Right forelimb (tissue), 1 donor: ENCODE data around the gene CD200.
"Not testable (repeated sequence)": the region's sequence is repeated elsewhere in the genome, so short reads cannot be mapped to it uniquely, and the experiment has no call there.

ENCODE experiments used
- DNase-seq: peaks from one replicate; pipeline ENCODE4 v3.0.0-alpha.2; 2018

Gene CD200

DNA sequence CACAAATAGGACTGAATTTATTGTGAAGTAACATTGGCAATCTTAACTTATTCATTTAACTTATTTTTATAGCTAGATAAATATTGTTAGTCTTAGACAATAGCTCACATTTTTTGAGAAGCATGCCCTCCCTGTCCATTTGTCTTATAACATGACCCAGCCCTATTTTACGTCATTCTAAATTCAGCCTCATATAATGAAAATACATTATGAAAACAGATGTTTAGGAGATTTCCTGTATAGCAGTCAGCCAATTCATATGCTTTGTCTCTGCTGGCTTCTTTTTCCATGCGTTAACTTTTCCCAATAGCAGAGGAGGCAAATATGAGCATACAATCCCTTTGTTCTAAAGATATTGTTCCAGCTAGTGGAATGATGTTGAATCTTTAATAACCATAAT is 29.3 kb downstream of the CD200 start:
- no peak for DNase-seq

GRCh38 chr3:112364291-112364690 is 31.3 kb downstream of the CD200 start:
- no peak for DNase-seq

- no peak for DNase-seq
Observed at GRCh38 chr3:112365035-112365434, 32.1 kb downstream of the CD200 start.

DNA sequence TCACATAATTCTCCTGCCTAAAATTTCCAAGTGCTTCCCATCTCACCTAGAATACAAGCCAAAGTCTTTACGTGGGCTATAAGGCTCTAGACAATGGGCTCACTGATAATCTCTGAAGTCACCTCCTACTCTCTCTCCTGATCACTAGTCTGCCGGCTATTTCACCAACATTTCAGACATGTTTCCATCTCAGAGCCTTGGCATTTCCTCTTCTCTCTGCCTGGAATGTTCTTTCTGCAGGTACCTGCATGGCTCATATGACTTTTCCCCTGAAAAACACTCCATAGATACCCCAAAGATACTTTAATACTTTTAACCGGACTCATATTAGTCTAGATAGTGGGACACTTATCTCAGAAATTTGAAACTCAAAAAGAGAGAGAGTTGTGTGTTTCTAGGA is 32.7 kb downstream of the CD200 start:
- no peak for DNase-seq

DNA sequence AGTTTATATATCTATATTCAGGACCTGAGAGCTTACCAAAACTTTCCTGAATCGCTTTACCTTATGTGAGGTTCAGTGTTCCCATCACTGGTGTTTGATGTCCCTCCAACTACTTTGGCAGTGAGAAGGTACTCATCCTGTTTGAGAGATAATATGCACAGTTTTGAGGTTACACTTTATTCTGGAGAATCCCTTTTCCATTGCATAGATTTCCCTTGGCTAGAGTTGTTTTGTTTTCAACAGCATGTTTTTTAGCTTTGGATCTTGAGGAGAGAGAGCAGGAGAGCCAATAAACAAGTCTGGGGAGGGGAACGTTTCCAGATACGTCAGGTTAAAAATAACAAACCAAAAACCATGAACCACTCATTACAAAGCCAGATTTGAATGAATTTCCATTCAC is 33.6 kb downstream of the CD200 start:
- DNase-seq, result no peak

DNA sequence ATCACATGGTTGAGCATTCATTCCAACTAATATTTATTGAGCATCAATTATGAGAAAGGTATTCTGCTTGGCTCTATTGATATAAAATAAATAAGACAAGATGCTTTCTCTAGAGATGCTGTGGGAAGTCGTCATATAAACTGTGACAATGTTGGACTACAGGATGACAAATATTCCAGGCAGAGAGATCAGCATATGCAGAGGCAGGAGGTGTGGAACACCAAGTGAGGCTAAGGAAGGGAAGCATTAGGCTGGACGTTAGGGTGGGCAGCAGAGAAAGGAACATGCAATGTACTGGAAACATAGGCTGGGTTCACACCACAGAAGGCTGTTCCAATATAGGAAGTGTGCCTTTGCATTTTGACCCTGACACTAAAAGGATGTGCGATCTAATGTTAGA is 38.6 kb downstream of the CD200 start:
- no peak for DNase-seq

DNA sequence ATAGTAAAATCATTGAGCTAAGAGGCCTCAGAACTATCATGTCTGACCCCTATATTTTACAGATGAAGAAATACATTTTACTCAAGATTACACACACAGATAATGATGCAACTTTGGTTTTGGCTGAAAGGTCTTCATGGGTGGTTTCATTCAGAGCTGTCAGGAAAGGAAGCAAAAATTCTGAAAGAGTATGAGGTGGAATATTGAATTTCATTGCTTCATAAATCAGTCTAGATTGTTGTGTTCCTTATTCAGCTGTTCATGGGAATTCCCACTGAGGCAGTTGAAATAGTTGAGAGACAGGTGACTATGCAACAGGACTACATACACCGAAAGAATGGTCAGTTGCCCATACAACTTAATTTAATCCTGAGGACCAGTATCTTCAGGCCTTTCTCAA is 39.4 kb downstream of the CD200 start:
- no peak for DNase-seq

GRCh38 chr3:112373476-112373875 is 40.5 kb downstream of the CD200 start:
- no peak for DNase-seq

- DNase-seq, result no peak
Observed at GRCh38 chr3:112373924-112374323, 41.0 kb downstream of the CD200 start.

DNA sequence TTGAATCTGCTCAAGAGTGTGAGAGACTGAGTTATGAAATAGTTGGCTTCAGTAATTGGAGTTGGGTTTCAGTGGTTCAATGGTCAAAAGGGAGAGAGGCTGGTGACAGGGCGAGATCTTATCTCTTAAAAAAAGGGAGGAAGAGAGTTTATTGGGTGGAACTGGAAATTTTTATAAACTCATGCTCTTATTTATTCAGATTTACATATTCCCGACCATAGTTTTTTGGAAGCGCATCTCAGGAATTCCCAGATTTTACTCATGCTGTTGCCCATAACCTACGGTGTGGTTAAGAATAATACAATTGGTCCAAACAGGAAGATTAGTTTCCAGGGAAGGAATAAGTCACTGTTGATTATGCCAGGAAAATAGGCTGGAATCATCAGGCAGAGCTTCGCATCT is 41.4 kb downstream of the CD200 start:
- no peak for DNase-seq

DNA sequence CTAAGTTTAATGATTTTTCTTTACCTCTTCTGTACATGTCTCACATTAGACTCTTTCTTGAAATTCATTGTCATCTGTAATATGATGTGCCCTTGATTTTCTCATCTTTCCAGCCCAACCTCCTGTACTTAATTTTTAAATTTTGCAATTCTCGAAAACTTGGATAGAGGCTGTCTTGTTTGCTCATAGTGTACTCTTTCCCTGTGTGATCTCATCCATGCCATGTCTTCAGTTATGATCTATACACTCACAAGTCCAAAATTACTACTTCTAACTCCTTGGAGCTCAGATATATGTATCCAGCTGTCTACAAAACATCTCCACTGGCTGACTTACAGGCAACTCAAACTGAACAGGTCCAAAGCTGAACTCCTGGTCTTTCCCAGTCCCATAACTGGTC is 42.2 kb downstream of the CD200 start:
- no peak for DNase-seq

DNA sequence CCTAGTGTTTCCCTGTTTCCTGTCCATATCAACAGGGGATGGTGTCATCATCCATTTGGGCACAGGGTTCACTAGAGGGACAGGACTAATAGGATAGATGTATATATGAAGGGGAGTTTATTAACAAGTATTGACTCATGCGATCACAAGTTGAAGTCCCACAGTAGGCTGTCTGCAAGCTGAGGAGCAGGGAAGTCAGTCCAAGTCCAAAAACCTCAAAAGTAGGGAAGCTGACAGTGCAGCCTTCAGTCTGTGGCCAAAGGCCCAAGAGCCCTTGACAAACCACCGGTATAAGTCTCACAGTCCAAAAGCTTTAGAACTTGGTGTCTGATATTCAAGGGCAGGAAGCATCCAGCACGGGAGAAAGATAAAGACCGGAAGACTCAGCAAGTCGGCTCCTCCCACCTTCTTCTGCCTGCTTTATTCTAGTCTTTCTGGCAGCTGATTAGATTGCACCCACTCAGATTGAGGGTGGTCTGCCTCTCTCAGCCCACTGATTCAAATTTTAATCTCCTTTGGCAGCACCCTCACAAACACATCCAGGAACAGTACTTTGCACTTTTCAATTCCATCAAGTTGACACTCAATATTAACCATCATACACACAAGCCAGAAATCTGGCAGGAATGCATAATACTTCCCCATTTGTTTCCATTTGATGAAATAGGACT is 43.4 kb downstream of the CD200 start:
- DNase-seq, result no peak

DNA sequence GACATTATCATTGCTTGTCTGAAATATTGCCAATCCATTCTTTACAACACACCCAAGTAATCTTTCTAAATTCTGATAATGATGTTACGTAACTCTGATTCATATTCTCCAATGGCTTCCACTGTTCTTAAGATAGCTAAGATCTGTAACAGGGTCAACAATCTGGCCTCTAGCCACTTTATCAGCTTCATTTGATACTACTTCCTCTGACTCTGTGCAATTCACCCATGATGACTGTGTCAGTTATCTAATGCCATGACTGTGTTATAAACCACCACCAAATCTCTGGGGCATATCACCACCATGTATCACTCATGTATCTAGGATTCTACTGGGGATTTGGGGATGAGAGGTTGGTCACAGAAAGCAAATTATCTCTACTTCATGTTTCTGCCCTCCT is 44.0 kb downstream of the CD200 start:
- DNase-seq, result no peak

GRCh38 chr3:112377568-112378071 is 44.7 kb downstream of the CD200 start:
- no peak for DNase-seq

DNA sequence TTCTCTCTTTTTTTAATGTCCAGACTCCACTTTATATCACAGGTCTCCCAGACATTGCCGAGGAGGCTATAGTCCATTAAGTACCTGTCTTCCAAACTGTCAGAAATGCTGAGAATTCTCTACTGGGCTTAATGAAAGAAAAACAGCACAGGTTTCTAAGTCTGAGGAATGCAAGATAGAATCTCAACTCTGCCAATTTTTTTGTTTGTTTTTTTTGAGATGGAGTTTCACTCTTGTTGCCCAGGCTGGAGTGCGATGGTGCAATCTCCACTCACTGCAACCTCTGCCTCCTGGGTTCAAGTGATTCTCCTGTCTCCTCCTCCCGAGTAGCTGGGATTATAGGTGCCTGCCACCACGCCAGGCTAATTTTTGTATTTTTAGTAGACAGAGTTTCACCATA is 45.4 kb downstream of the CD200 start:
- not testable (repeated sequence) for DNase-seq

- DNase-seq, result no peak
Observed at GRCh38 chr3:112379020-112379690, 46.2 kb downstream of the CD200 start.

- DNase-seq, result no peak
Observed at GRCh38 chr3:112381673-112382542, 49.0 kb downstream of the CD200 start.

DNA sequence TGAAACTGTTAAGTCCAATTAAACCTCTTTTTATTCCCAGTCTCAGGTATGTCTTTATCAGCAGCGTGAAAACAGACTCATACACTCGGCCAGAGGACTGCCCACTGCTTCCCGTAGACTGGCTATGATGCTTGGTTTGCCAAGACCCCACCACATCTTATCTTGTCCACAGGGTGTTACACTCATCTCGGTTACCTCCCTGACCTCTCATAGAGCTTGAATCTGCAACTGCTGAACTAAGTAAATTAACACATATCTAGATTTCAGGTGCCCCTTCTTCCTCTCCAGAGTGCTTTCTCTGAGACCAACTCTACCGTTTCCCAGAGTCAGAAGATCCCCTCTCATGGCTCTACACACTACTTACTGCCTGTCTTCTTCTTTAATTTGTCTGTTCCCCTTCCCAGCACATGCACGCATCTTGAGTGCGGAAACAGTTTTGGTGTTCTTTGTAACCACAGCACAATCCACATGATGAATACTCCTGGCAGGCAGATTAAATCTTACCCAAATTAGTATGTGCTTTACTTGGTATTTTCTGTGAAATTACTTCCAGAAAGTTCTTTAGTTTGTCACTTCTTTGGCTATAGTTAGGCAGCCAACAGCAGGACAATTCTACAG is 49.7 kb downstream of the CD200 start:
- no peak for DNase-seq

- DNase-seq, result no peak
Observed at GRCh38 chr3:112384769-112385168, 51.8 kb downstream of the CD200 start.

- no peak for DNase-seq
Observed at GRCh38 chr3:112388972-112389371, 56.0 kb downstream of the CD200 start.

DNA sequence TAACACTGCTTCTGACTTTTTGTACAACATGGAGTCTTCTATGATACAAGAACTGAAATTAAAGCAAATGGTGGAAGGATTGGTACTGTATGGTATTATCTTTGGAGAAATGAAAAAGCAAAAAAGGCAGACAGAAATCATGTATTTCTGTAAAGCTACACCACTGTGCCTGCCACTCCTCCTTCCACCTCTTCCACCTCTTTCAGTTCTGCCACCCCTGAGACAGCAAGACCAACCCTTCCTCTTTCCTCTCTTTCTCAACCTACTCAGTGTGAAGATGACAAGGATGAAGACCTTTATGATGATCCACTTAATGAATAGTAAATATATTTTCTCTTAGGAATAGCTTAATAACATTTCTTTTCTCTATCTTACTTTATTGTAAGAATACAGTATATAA is 57.0 kb downstream of the CD200 start:
- DNase-seq, result no peak

GRCh38 chr3:112390783-112391641 is 58.1 kb downstream of the CD200 start:
- no peak for DNase-seq
